DMS153 treated with DMSO at 0.1 percent for 48 hours (cell line): ENCODE data around the gene MAPT.
"Not testable (repeated sequence)": the region's sequence is repeated elsewhere in the genome, so short reads cannot be mapped to it uniquely, and the experiment has no call there.

Source experiments
- DNase-seq: peaks from one replicate; lab custom pipeline; 2025; ENCODE audit not compliant: unreplicated experiment; lab: John Stamatoyannopoulos, UW

The MAPT gene

GRCh38 chr17:45861165-45861564 is 33.2 kb upstream of the MAPT start:
- no peak for DNase-seq

GRCh38 chr17:45862127-45862526 is 32.2 kb upstream of the MAPT start:
- not testable (repeated sequence) for DNase-seq

- DNase-seq, result no peak
These were observed 30.3 kb upstream of the MAPT start for GRCh38 chr17:45863857-45864654.

- DNase-seq, result no peak
These were observed 27.2 kb upstream of the MAPT start for GRCh38 chr17:45867171-45867570.

GRCh38 chr17:45867702-45868101 is 26.7 kb upstream of the MAPT start:
- no peak for DNase-seq

- DNase-seq, result no peak
These were observed 26.1 kb upstream of the MAPT start for GRCh38 chr17:45868276-45868675.

GRCh38 chr17:45869676-45870341 is 24.5 kb upstream of the MAPT start:
- no peak for DNase-seq

GRCh38 chr17:45870342-45870974 is 23.9 kb upstream of the MAPT start:
- DNase-seq, result no peak

GRCh38 chr17:45871718-45872117 is 22.6 kb upstream of the MAPT start:
- DNase-seq, result no peak

GRCh38 chr17:45873728-45874127 is 20.6 kb upstream of the MAPT start:
- DNase-seq, result no peak

- DNase-seq, result no peak
These were observed 20.2 kb upstream of the MAPT start for GRCh38 chr17:45874151-45874550.

- DNase-seq, result no peak
These were observed 17.8 kb upstream of the MAPT start for GRCh38 chr17:45876539-45876938.

- DNase-seq, result no peak
These were observed 16.9 kb upstream of the MAPT start for GRCh38 chr17:45877467-45877866.

GRCh38 chr17:45883063-45883462 is 11.3 kb upstream of the MAPT start:
- DNase-seq, result no peak

- DNase-seq, result no peak
These were observed 7.5 kb upstream of the MAPT start for GRCh38 chr17:45886852-45887251.

GRCh38 chr17:45888392-45888791 is 6.0 kb upstream of the MAPT start:
- no peak for DNase-seq

GRCh38 chr17:45889579-45889978 is 4.8 kb upstream of the MAPT start:
- no peak for DNase-seq

- peak; percentile 11 for DNase-seq
These were observed 681 bp upstream of the MAPT start for GRCh38 chr17:45893725-45894021.

GRCh38 chr17:45895304-45895968 is 1.1 kb downstream of the MAPT start:
- DNase-seq, result no peak

GRCh38 chr17:45895969-45896785 is 1.8 kb downstream of the MAPT start:
- DNase-seq, result no peak
